Measurements from ENCODE around the gene KRT32.

The KRT32 gene

GRCh38 chr17:41474863-41475262, 7.7 kb upstream of the KRT32 start:
- Mint-ChIP-seq H3K27me3 (peaks cover 13% of the 10 kb centered on the region), H3K27ac (ENCODE audit: low read depth) (no peak overlapping the region), H3K36me3 (ENCODE audit: insufficient read depth) (no peaks in the 10 kb centered on the region)

GRCh38 chr17:41468346-41468745, 1.2 kb upstream of the KRT32 start:
- no peak for DNase-seq (ENCODE audit: low spot score in 2 of 2)
- H3K36me3 Mint-ChIP-seq (ENCODE audit: insufficient read depth) = no peaks in the 10 kb centered on the region
- H3K27me3 Mint-ChIP-seq = peaks cover 31% of the 10 kb centered on the region
- H3K4me3 Mint-ChIP-seq = no peak overlapping the region
- no peak overlapping the region for H3K27ac Mint-ChIP-seq (ENCODE audit: low read depth)
- H3K9me3 Mint-ChIP-seq = no peaks in the 10 kb centered on the region
- no peaks in the 10 kb centered on the region for H3K4me1 Mint-ChIP-seq
- ATAC-seq (replicated peaks; ENCODE audit: extremely low read depth, poor library complexity, severe bottlenecking) = no peak

More at GRCh38 chr17:41474863-41475262, 7.7 kb upstream of the KRT32 start:
- Mint-ChIP-seq H3K4me1 (no peaks in the 10 kb centered on the region), H3K4me3 (no peak overlapping the region), H3K9me3 (no peaks in the 10 kb centered on the region)
- ATAC-seq (replicated peaks; ENCODE audit: extremely low read depth, poor library complexity, severe bottlenecking) = no peak
- no peak for DNase-seq (ENCODE audit: low spot score in 2 of 2)

- Mint-ChIP-seq H3K27ac (ENCODE audit: low read depth) (no peak overlapping the region), H3K4me3 (no peak overlapping the region), H3K36me3 (ENCODE audit: insufficient read depth) (peaks cover 2% of the 10 kb centered on the region), H3K9me3 (no peaks in the 10 kb centered on the region), H3K4me1 (no peaks in the 10 kb centered on the region), H3K27me3 (peaks cover 23% of the 10 kb centered on the region)
- no peak for DNase-seq (ENCODE audit: low spot score in 2 of 2)
- no peak for ATAC-seq (replicated peaks; ENCODE audit: extremely low read depth, poor library complexity, severe bottlenecking)
Observed at GRCh38 chr17:41467561-41467960, 375 bp upstream of the KRT32 start.

- Mint-ChIP-seq H3K27me3 (peaks cover 22% of the 10 kb centered on the region), H3K4me1 (no peaks in the 10 kb centered on the region), H3K9me3 (no peaks in the 10 kb centered on the region), H3K27ac (ENCODE audit: low read depth) (no peak overlapping the region), H3K4me3 (no peak overlapping the region), H3K36me3 (ENCODE audit: insufficient read depth) (peaks cover 2% of the 10 kb centered on the region)
- no peak for ATAC-seq (replicated peaks; ENCODE audit: extremely low read depth, poor library complexity, severe bottlenecking)
- DNase-seq (ENCODE audit: low spot score in 2 of 2) = no peak
Observed at GRCh38 chr17:41464682-41465081, 2.5 kb downstream of the KRT32 start.

GRCh38 chr17:41464173-41464572, 3.0 kb downstream of the KRT32 start:
- Mint-ChIP-seq H3K27ac (ENCODE audit: low read depth) (no peak overlapping the region), H3K4me3 (no peak overlapping the region), H3K4me1 (no peaks in the 10 kb centered on the region), H3K27me3 (peaks cover 22% of the 10 kb centered on the region), H3K36me3 (ENCODE audit: insufficient read depth) (peaks cover 2% of the 10 kb centered on the region), H3K9me3 (no peaks in the 10 kb centered on the region)
- ATAC-seq (replicated peaks; ENCODE audit: extremely low read depth, poor library complexity, severe bottlenecking) (no peak), DNase-seq (ENCODE audit: low spot score in 2 of 2) (no peak)

GRCh38 chr17:41463746-41464145, 3.4 kb downstream of the KRT32 start:
- peaks cover 22% of the 10 kb centered on the region for H3K27me3 Mint-ChIP-seq
- ATAC-seq (replicated peaks; ENCODE audit: extremely low read depth, poor library complexity, severe bottlenecking) = no peak
- no peak overlapping the region for H3K4me3 Mint-ChIP-seq
- peaks cover 2% of the 10 kb centered on the region for H3K36me3 Mint-ChIP-seq (ENCODE audit: insufficient read depth)
- no peaks in the 10 kb centered on the region for H3K9me3 Mint-ChIP-seq
- H3K27ac Mint-ChIP-seq (ENCODE audit: low read depth) = no peak overlapping the region
- no peaks in the 10 kb centered on the region for H3K4me1 Mint-ChIP-seq
- no peak for DNase-seq (ENCODE audit: low spot score in 2 of 2)

- Mint-ChIP-seq H3K27me3 (peaks cover 22% of the 10 kb centered on the region), H3K4me3 (no peak overlapping the region), H3K4me1 (no peaks in the 10 kb centered on the region), H3K9me3 (no peaks in the 10 kb centered on the region), H3K36me3 (ENCODE audit: insufficient read depth) (peaks cover 2% of the 10 kb centered on the region), H3K27ac (ENCODE audit: low read depth) (no peak overlapping the region)
- DNase-seq (ENCODE audit: low spot score in 2 of 2) (no peak), ATAC-seq (replicated peaks; ENCODE audit: extremely low read depth, poor library complexity, severe bottlenecking) (no peak)
Observed at GRCh38 chr17:41462705-41463104, 4.5 kb downstream of the KRT32 start.

- Mint-ChIP-seq H3K4me3 (no peak overlapping the region), H3K27me3 (peaks cover 8% of the 10 kb centered on the region), H3K4me1 (no peaks in the 10 kb centered on the region), H3K36me3 (ENCODE audit: insufficient read depth) (peaks cover under 1% of the 10 kb centered on the region), H3K9me3 (no peaks in the 10 kb centered on the region), H3K27ac (ENCODE audit: low read depth) (no peak overlapping the region)
- no peak for ATAC-seq (replicated peaks; ENCODE audit: extremely low read depth, poor library complexity, severe bottlenecking)
- no peak for DNase-seq (ENCODE audit: low spot score in 2 of 2)
Observed at GRCh38 chr17:41457676-41458075, 9.5 kb downstream of the KRT32 start.

GRCh38 chr17:41456204-41456603, 11.0 kb downstream of the KRT32 start:
- H3K27ac Mint-ChIP-seq (ENCODE audit: low read depth) = no peak overlapping the region
- no peak for ATAC-seq (replicated peaks; ENCODE audit: extremely low read depth, poor library complexity, severe bottlenecking)
- no peaks in the 10 kb centered on the region for H3K4me1 Mint-ChIP-seq
- H3K9me3 Mint-ChIP-seq = no peaks in the 10 kb centered on the region
- DNase-seq (ENCODE audit: low spot score in 2 of 2) = no peak
- H3K36me3 Mint-ChIP-seq (ENCODE audit: insufficient read depth) = no peaks in the 10 kb centered on the region
- peaks cover 17% of the 10 kb centered on the region for H3K27me3 Mint-ChIP-seq
- no peak overlapping the region for H3K4me3 Mint-ChIP-seq

- H3K36me3 Mint-ChIP-seq (ENCODE audit: insufficient read depth) = no peaks in the 10 kb centered on the region
Observed at GRCh38 chr17:41455236-41455635, 11.9 kb downstream of the KRT32 start.

GRCh38 chr17:41453066-41453465, 14.1 kb downstream of the KRT32 start:
- Mint-ChIP-seq H3K4me1 (peaks cover 11% of the 10 kb centered on the region), H3K36me3 (ENCODE audit: insufficient read depth) (no peaks in the 10 kb centered on the region), H3K9me3 (no peaks in the 10 kb centered on the region), H3K27me3 (peaks cover 40% of the 10 kb centered on the region), H3K27ac (ENCODE audit: low read depth) (no peak overlapping the region), H3K4me3 (no peak overlapping the region)
- DNase-seq (ENCODE audit: low spot score in 2 of 2) (no peak), ATAC-seq (replicated peaks; ENCODE audit: extremely low read depth, poor library complexity, severe bottlenecking) (no peak)

More at GRCh38 chr17:41455236-41455635, 11.9 kb downstream of the KRT32 start:
- H3K9me3 Mint-ChIP-seq = no peaks in the 10 kb centered on the region
- H3K27ac Mint-ChIP-seq (ENCODE audit: low read depth) = no peak overlapping the region
- peaks cover 4% of the 10 kb centered on the region for H3K4me1 Mint-ChIP-seq
- DNase-seq (ENCODE audit: low spot score in 2 of 2) = no peak
- ATAC-seq (replicated peaks; ENCODE audit: extremely low read depth, poor library complexity, severe bottlenecking) = no peak
- H3K27me3 Mint-ChIP-seq = peaks cover 26% of the 10 kb centered on the region
- H3K4me3 Mint-ChIP-seq = no peak overlapping the region

GRCh38 chr17:41452281-41452680, 14.9 kb downstream of the KRT32 start:
- no peaks in the 10 kb centered on the region for H3K36me3 Mint-ChIP-seq (ENCODE audit: insufficient read depth)
- no peaks in the 10 kb centered on the region for H3K9me3 Mint-ChIP-seq
- no peak overlapping the region for H3K27ac Mint-ChIP-seq (ENCODE audit: low read depth)
- no peak for DNase-seq (ENCODE audit: low spot score in 2 of 2)
- H3K4me1 Mint-ChIP-seq = peaks cover 11% of the 10 kb centered on the region
- ATAC-seq (replicated peaks; ENCODE audit: extremely low read depth, poor library complexity, severe bottlenecking) = no peak
- H3K4me3 Mint-ChIP-seq = no peak overlapping the region
- H3K27me3 Mint-ChIP-seq = peaks cover 41% of the 10 kb centered on the region

GRCh38 chr17:41451154-41451728, 15.9 kb downstream of the KRT32 start:
- no peak for ATAC-seq (replicated peaks; ENCODE audit: extremely low read depth, poor library complexity, severe bottlenecking)
- H3K27ac Mint-ChIP-seq (ENCODE audit: low read depth) = no peak overlapping the region
- peaks cover 50% of the 10 kb centered on the region for H3K27me3 Mint-ChIP-seq
- no peak overlapping the region for H3K4me3 Mint-ChIP-seq
- H3K4me1 Mint-ChIP-seq = peaks cover 15% of the 10 kb centered on the region
- DNase-seq (ENCODE audit: low spot score in 2 of 2) = no peak
- peaks cover 3% of the 10 kb centered on the region for H3K36me3 Mint-ChIP-seq (ENCODE audit: insufficient read depth)
- no peaks in the 10 kb centered on the region for H3K9me3 Mint-ChIP-seq

All from central memory CD8-positive, alpha-beta T cell (primary cell).